GM19468 (cell line): ENCODE data around the gene ARHGEF16.

Experiments used
- ATAC-seq: cut with Tn5 transposase; IDR thresholded peaks from one replicate; pipeline ENCODE4 v1.9.1; 2021; ENCODE audit warnings: mild to moderate bottlenecking, moderate library complexity, moderate number of reproducible peaks; ENCODE audit not compliant: unreplicated experiment; ENCODE audit errors: extremely low read depth

The ARHGEF16 gene

DNA sequence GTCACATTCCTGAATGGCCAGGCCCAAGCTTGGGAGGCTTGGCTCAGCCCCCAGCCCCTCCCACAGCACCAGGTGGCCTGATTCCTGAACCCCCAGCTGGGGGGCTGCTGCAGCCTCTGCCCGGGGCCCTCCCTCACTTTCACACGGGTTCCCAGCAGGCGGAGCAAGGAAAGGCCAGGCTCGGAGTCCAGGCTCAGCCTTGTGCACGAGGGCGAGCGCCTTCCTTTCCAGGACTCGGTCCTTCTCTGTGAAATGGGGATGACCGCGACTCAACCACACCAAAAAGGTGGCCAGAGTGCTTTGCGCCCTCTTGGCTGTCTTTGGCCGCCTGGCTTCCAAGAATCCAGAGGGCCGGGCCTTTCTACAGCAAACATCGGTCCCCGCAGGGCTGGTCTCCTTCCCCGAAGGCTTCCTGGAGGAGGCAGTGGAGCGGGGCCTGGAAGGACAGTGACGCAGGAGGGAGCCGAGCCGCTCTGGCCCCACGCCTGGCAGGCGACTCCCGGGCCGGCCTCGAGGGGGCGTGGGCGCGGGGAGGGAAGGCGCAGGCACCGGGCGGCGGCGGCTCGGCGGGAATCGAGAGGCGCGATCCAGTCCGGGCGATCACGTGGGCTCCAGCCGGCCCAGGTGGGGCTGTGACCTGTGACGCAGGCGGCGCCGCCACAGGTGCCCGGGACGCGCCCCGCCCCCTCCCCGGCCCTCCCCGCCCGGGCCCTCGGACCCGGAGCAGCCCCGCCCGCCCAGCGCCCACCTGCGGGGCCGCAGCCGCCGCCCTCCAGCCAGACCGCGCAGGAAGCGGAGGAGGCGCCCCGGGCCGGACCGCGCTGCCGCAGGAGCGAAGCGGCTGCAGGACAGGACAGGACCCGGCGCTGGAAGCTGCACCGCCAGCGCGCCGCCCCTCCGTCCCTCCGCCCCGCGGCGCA is at the start of gene ARHGEF16:
ARHGEF16 (plus strand) TSS at position 775 of the 920 bp plus-strand sequence. CDS start 8,420 bp downstream, outside the sequence.
- no peak for ATAC-seq

DNA sequence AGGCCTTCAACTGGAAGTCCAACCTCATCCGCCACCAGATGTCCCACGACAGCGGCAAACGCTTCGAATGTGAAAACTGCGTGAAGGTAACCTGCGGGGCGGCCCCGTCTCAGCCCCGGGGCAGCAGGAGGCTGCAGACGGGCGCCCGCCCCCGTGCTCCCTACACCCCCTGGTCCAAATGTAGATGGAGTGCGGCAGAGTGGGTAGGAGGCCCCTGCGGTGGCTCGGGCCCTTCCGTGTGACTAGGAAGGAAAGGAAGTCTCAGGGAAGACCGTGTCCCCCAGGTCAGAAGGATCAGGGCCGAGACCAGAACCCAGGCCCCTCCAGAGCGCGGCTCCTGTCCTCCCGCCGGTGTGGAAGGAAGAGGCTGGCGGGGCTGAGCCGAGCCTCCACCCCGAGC is 49.7 kb upstream of the ARHGEF16 start:
- no peak for ATAC-seq

DNA sequence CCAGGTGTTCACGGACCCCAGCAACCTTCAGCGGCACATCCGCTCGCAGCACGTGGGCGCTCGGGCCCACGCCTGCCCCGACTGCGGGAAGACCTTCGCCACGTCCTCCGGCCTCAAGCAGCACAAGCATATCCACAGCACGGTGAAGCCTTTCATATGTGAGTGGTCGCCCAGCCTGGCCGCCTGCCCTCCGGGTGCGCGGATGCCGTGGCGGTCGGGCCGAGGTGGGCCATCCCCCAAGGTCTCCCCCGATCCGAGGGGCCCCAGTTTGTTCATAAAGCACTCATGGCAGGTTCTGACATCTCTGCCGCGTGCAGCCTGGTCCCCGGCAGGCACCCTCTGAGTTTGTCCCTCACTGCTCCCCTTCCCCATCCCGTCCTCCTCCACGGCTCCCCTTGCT is 49.0 kb upstream of the ARHGEF16 start:
- ATAC-seq = no peak

DNA sequence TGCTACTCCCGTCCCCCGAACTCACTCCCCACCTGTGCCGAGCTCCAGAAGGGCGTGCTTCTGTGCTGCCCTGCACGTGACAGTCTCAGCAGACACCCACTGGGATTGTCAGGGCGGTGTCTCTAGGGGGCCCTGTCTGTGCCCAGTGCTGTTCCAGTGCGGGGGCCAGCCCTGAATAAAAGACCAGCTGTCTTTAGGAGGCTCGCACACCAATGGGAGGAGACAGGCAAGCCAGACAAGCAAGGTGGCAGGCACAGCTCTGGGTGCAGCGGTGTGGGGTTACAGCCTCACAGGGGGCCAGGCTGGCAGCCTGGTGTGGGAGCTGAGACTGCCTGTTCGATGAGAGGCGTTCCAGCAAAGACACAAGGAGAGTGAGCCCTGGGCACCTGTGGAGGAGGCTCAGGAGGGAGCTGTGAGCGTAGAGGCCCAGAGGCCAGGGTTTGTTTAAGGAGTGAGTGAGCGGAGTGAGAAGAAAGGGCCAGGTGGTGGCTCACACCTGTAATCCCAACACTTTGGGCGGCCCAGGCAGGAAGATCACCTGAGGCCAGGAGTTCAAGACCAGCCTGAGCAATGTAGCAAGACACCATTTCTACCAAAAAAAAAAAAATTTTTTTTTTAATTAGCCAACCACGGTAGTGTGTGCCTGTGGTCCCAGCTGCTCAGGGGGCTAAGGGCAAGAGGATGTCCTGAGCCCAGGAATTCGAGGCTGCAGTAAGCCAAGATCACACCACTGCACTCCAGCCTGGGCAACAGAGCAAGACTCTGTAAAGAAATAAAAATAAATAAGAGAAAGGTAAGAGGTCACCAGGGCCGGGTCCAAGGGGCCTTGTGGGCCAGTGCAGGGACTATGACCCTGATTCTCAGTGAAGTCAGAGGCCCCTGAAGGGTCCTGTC is 48.2 kb upstream of the ARHGEF16 start:
- no peak for ATAC-seq

DNA sequence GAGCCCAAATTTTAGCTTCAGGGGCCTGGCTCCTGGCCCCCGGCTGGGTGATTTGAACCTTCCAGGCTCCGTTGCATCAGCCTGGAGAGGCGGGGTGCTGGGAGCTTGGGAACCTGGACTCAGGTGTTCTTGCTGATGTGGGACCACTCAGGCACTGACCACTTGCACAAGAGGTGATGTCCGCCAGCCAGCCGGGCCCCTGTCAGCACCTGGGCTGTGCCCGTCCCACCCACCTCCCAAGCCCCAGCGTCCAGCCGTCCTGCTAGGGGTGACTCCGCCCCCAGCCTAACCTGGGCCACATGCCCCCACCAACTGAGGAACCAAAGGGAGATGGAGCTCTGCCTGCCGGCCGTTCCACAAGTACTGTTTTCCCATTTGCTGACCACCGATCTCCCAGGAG is 47.4 kb upstream of the ARHGEF16 start:
- no peak for ATAC-seq

DNA sequence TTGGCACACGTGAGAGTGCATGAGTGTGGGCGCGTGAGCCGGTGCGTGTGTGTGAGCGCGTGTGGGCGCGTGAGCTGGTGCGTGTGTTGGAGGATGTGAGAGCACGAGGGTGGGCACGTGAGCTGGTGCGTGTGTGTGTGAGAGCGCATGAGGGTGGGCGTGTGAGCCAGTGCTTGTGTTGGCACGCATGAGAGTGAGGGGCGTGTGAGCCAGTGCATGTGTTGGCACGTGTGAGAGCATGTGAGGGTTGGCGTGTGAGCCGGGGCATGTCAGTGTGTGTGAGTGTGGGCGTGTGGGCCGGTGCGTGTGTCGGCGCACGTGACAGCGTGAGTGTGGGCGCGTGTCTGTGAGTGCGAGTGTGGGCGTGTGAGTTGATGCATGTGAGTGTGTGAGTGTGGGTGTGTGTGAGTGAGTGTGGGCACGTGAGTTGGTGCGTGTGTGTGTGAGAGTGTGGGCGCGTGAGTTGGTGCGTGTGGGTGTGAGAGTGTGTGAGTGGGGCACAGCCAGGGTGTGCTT is 45.7 kb upstream of the ARHGEF16 start:
- ATAC-seq = no peak

DNA sequence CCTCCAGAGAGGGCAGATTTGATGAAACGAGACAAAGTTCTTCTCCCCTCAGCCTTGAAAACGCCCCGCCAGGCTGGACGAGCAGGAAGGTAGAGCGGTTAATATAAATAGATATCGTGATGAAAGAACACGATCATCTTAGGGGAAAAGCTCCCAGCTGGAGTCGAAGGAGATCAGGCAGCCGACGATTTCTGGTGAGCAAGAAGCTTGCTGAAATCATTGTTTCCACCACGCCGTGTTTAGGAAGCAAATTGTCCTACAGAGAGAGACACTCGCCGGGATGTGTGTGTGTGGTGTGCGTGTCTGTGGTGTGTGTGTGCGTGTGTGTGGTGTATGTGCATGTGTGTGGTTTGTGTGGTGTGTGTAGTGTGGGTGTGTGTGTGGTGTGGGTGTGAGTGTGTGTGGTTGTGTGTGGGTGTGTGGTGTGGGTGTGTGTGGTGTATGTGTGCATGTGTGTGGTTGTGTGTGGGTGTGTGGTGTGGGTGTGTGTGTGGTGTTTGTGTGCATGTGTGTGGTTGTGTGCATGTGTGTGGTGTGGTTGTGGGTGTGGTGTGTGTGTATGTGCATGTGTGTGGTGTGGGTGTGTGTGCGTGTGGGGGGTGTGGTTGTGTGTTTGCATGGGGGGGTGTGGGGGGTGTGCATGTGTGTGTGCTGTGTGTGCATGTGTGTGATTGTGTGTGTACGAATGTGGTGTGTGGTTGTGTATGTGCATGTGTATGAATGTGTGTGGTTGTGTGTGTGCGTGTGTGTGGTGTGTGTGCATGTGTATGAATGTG is 44.9 kb upstream of the ARHGEF16 start:
- ATAC-seq = no peak

DNA sequence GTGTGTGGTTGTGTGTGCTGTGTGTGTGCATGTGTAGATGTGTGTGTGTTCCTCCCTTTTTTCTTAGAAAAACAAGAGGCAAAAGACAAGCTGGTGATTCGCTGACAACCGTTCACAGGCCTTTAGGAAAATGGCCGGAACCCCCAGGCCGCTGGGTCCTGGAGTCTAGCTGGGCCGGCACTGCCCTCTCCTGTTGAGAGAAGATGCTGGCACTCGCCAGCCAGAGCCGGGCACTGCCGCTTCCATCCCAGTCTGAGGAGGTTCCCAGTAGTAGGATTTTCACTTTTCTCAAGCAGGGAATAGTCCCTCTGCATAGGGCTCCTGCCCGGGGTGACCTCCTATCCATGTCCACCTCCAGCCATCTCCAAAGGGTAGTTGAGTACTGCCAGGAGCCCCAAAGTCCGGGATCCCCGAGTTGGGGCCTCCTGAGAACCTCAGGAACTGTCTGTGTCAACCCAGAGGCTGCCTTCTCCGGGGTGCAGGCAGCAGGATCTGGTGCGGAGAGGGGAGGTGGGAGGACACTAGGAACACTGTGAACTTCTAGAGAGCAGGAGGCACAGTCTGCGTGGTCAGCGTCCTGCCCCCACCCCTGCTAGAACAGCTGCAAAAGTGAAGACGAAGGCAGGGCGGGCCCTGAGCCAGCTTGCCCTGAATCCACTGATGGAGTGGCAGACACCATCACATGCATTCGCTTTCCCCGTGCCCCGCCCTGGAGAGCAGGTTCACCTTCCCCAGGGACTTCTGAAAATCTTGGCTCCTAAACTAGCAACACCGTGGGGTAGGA is 44.1 kb upstream of the ARHGEF16 start:
- no peak for ATAC-seq

DNA sequence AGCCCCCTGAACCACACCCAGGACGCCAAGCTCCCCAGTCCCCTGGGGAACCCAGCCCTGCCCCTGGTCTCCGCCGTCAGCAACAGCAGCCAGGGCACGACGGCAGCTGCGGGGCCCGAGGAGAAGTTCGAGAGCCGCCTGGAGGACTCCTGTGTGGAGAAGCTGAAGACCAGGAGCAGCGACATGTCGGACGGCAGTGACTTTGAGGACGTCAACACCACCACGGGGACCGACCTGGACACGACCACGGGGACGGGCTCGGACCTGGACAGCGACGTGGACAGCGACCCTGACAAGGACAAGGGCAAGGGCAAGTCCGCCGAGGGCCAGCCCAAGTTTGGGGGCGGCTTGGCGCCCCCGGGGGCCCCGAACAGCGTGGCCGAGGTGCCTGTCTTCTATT is 42.7 kb upstream of the ARHGEF16 start:
- no peak for ATAC-seq

DNA sequence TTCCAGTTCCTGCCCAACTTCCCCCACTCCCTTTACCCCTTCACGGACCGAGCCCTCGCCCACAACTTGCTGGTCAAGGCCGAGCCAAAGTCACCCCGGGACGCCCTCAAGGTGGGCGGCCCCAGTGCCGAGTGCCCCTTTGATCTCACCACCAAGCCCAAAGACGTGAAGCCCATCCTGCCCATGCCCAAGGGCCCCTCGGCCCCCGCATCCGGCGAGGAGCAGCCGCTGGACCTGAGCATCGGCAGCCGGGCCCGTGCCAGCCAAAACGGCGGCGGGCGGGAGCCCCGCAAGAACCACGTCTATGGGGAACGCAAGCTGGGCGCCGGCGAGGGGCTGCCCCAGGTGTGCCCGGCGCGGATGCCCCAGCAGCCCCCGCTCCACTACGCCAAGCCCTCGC is 42.1 kb upstream of the ARHGEF16 start:
- no peak for ATAC-seq

DNA sequence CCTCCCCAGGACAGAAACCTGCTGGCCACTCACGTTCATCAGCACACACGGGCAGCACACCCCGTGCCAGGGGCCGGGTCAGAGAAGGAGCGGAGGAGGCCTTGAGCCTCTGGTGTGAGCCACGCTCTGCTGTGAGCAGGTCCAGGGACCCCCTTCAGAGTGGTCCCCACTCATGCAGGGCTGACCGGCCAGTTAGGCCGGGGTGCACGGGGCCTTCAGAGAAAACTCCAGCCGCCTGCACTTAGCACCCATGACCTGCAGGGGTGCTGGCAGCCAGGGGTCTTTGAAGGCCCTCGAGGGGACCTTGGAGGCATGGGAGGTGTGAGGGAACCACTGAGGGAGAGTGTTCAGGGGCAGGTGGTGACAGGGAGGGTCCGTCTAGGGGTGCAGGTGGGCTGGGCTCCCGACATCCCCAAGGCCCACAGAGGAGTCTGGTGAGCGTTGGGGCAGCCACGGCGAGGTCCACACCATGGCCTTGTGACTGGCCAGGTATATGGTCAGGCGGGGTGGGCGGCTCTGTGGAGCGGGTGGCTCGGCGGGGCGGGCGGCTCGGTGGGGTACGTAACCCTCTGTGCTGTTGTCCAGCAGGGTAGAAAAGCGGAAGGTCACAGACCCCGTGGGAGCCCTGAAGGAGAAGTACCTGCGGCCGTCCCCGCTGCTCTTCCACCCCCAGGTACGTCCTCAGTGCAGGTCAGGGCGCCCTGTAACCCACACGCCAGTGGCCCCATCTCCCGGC is 40.3 kb upstream of the ARHGEF16 start:
- no peak for ATAC-seq

DNA sequence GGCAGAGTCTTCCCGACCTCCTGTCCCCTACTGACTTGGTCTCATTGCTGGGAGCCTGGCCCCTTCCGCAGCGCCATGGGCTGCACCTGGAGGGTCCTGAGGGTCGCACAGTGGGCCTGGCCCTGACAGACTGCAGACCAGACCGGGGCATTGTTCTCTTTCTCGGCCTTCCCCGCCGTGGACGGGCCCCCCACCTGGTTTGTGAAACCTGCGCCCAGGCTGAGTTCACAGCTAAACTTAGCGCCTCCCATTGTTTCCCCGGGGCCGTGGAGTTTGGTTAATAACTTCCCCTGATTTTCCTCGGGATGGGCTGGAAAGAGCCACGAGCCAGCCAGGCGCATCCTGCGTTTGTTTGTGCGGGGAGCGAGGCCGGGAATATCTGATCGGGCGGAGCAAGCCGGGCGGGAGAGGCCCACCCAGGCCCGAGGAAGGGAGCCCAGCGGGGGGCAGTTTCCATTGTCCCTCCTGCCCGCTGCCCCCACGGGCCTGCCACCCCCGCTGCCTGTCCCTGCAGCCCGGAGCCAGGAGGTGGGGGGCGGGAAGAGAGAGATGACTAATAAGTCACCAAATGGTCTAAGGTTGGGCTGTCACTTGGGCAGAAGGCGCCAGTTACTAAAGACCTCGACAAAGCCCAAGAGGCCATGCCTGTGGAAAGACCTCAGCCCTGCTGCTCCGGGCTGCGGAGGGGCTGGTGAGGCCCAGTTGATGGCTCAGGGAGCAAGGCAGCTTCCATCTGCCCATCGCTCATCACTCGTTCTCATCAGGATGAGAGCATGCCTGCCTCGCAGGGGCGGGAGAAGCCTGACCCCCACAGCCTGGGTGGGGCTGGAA is 39.0 kb upstream of the ARHGEF16 start:
- no peak for ATAC-seq

DNA sequence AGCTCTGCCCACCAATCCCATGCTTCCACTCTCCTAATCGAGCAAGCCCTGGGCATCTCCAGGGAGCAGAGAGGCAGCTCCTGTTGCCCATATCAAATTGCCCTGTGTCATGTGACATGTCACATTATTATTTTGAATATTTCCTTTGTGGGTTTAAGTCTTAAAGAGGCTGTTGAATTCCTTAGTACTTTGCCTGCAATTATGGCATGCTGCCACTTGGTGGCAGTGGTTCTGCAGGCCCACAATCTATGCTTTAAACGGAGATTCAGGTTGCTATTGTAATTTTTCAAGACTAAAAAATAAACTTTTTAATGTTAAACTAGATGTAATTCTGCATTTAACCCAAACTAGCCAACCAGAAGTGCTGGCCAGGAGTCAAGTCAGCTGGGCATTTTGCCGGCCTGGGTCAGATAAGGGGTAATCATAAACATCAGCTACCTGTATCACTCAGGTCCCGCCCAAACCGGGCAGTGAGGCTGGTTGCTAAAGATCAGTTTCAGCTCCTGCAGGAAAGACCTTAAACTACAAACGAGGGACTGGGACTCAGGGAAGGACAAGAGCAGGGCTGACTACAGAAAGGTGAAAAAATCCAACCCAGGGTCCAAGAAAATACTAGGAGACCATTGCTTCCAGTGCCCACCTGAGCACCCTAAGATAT is 37.3 kb upstream of the ARHGEF16 start:
- ATAC-seq = no peak

DNA sequence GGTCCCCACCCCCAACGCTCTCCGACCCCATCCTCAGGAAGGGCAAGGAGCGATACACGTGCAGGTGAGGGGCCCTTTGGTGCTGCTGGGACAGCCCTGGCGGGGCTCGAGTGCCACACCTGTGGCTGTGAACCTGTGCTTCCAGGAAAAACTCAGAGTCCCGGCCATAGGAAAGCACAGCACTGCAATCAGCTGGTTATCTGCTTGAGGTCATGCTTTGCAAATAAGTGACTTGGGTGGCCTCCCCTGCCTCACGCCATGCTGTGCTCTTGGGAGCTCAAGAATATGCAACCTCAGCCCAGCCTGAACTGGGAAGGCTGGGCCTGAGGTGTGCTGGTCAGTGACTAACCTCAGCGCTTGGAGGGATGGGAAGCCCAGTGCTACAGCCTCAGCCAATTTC is 36.5 kb upstream of the ARHGEF16 start:
- no peak for ATAC-seq

DNA sequence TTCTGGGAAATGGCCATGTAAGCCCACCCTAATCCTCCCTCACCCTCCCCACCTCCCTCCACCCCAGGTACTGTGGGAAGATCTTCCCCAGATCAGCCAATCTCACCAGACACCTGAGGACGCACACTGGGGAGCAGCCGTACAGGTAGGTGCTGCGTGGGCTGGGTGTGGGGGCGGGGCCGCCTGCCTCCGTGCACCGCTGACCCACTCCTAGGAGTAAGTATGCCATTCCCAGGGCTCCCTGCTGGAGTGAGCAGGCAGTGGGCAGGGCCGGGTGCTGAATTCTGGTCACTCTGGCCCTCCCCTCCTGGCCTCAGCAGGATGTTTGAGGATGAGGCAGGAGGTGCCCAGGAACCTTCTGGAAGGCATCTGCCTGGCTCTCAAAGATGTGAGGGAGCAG is 35.9 kb upstream of the ARHGEF16 start:
- ATAC-seq = no peak

DNA sequence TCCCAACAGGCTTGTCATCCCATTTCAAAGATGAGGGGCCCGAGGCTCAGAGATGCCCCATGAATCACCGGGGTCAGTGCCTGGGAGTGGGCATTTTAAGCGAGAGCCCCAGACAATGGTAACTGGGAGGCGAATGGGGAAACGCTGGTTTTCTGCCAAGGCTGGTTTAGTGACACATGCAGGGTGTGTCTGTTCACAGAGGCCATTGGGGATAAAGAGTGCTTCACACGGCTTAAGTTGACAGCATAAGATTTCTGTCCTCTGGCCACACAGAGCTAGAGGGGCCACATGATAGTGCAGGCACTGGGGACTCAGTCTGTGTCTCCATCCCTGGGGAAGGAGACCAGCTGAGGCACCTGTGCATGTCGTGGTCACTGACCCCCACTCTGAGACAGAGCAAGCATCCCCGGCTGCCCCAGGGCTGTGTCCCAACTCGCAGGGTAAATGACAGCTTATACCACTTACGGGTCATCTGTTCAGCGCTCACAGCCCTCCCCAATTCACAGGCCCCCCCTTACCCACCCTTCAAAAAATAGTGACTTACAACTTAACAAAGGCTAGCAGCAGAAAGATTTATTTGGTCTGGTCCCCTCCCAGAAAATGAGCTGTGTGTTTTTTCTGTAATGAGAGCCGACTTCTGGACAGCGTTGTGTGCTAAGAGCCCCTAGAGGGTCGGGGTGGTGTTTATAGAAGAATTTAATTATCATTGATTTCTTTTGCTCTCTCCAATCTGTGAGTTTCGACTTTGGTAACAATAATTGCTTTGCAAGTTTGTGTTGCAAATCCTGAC is 34.9 kb upstream of the ARHGEF16 start:
- ATAC-seq = no peak
